HG03558 (cell line): Measurements from ENCODE around the gene SELENOH.

Experiments used
- ATAC-seq: cut with Tn5 transposase; IDR thresholded peaks from one replicate; pipeline ENCODE4 v1.9.1; 2021; ENCODE audit warnings: moderate number of reproducible peaks; ENCODE audit not compliant: unreplicated experiment; ENCODE audit errors: extremely low read depth

The SELENOH gene

GRCh38 chr11:57777969-57778317 is 36.7 kb downstream of the SELENOH start:
- no peak for ATAC-seq

DNA sequence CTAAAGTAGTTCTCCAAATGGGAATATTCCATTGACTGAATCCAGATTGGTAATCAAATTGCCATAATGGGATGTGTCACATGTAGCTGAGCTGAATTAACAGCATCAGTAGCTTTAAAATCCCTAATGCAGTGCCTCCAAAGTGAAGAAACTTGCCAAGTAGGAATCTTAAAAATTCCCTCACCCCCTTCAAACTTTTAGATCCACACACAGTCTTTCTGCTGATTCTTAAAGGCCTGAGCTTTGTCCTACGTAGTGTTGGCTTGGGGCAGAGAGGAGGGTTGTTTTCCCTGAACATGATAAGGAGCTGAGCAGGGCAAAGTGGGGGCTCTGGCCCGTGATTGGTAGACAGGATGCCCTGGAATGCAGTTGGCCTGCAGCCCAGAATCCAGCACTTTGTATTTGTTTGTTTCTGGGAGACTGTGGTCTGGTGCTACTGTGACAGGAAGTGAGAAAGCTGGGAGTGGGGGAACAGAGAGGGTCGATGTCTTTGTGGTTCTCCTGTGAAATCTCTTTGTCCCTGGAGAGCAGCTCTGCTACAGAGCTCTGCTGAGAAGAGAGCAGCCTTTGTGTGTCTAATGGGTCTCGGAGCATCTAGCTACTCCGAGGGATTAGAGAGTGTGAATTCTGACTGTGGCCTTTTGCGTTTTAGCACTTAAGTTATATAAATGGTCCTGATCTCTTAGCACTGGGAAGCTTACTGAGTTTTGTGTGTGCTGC is 37.2 kb downstream of the SELENOH start:
- no peak for ATAC-seq

DNA sequence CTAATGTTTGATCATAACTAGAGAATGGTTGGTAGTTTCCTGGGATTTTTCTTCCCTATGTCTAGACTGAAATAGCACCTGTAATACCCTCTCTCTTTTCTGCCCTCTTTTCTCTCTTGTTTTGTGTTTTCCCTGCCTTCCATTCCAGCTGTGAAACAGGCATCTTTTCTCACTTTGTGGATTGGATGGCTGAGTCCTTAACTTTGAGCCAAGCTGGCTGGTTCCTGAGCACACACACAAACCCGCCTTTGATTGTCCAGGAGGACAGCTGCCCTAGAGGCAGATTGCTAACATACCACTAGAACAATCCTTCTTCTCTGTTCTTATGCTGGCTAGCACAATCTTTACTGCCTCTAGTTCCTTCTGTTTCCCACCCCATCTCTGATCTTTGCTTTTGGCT is 38.0 kb downstream of the SELENOH start:
- no peak for ATAC-seq

DNA sequence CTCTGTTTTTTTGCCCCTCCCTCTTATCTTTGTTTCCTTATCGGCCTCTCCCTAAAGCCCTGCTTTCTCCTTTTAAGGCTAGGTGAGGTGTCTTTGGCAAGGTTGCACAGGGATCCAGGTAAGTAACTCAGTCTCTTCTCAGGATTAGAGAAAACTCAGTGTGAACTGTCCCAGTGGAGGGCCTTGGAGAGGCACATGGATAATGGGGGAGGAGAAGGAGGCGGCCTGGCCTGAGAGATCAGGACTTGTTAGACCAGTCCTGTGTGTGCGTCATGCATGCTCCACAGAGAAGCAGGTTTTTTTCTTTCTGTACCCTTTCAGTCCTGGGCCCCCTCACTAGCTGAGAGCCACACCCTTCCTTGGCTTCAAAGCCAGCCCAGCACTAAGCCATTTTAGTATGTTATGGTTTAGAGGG is 40.2 kb downstream of the SELENOH start:
- ATAC-seq = no peak

- no peak for ATAC-seq
Measured at GRCh38 chr11:57785072-57785471, 43.8 kb downstream of the SELENOH start.

DNA sequence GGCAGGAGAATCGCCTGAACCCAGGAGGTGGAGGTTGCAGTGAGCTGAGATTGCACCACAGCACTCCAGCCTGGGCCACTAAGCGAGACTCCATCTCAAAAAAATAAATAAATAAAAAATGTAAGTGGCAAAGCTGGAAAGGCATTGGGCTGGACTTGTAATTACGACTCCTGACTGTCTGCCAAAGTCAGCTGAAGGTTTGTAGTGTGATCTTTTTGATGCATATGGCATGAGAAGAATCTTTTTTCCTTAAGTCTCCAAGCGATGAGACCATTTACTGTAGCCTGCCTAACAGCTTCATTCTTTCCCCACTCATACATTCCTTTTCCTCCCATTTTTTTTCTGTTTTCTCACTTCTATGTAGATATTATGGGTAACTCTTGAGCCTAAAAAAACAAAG is 45.1 kb downstream of the SELENOH start:
- ATAC-seq = no peak

- ATAC-seq = no peak
Measured at GRCh38 chr11:57787006-57787604, 45.8 kb downstream of the SELENOH start.

- peak; percentile 24 for ATAC-seq
Measured at GRCh38 chr11:57787920-57788702, 46.8 kb downstream of the SELENOH start.

DNA sequence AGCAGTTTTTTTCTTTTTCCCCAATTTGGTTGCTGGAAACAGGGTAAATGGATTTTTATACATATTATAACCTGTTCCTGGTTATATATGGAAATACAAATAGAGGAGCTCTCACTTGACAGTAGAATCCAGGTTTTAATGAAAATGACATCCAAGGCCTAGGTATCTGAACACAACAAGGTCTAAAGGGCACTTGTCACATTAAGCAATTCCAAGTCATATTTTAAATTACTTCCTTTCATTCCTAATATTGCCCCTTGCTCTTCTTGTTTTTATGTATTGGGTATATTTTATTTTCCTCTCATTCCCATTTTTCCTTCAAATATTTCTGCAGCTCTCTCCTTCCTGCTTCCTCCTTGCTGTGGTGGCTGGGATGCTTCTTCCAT is 47.4 kb downstream of the SELENOH start:
- no peak for ATAC-seq

DNA sequence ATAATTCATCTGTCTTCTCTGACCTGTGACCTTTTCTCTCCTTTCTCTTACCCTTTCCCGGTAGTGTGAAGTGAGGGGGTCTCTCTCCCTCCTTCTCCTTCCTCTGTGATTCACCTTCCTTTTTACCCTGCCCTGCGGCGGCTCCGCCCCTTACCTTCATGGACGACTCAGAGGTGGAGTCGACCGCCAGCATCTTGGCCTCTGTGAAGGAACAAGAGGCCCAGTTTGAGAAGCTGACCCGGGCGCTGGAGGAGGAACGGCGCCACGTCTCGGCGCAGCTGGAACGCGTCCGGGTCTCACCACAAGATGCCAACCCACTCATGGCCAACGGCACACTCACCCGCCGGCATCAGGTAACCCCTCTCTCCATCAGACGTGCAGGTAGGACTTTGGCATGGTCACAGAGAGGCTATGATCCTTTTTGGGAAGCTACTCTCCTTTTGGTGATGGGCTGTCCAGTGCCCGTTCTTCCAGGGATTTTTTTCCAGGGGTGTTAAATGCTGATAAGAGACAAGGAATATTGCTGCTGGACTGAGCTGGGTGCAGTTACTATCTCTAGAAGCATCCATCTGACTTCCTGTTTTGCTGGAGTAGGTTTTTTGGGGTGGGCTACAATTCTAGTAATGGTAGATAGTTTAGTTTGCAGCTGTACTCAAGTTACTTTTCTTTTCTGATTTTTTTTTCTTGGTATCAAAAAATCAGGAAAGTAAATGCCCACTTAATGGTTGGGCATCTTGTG is 50.2 kb downstream of the SELENOH start:
- ATAC-seq = no peak

DNA sequence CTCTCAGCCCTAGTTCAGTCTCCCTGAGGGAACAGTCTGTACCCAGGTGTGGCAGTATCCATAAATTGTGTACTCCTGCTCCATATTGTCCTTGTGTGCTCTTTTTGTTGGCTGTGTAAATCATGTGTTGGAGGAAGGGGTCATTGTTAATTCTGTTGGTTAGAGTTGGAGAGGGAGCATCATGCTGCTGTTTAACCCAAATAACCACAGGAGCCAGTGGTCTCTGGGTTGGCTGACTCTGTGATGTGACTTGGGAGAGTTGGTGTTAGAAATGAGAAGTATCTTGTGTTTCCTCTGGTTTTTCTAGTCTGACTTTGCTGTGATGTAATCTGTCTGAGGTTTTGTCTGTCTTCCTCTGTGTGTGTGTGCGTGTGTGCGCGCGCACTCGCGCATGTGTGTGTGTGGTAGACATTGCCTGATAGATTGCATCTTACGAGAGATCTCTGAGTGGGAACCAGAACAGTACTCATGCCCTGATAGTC is 50.8 kb downstream of the SELENOH start:
- ATAC-seq = peak; percentile 55

GRCh38 chr11:57792870-57793269 is 51.6 kb downstream of the SELENOH start:
- ATAC-seq = no peak
